ENCODE measurements around the gene MXRA7.

DNA sequence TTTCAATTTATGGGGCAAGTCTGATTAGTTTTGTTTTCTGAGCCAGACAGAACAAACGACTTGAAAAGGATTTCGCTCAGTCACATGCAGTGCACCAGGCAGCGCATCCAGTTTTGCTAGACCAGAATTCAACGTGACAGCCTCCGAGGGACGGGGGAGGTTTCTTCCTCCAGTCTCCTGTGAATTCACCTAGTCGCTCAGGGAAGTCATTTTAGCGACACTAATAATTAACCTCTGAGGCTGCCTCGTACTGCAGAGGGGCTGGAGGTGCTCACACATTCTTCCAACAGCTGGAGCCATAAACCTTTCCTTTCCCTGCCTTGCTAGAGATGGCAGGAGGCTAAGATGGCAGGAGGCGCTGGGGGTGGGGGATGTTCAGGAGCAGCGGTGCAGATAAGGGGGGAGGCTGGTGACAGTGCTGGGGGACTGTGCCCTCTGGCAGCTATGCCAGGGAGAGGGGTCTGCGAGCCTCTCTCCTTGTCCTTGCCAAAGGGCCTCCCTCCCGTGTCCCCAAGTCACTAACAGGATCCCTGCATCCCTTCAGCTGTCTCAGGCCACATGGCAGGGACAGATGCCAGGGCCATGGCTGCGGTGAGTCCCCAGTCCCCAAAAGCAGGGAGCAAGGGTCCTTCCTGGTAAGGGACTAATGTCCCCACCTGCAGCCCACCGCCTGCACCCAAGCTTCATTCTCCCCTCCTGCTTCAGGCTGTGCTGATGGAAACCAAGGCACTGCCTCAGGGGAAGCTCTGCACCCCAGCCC, 24.0 kb downstream of the MXRA7 start:
- no peak for TF ChIP-seq FOXA1 (IDR thresholded peaks at IDR 0.05)
- TF ChIP-seq, protein P1, sequence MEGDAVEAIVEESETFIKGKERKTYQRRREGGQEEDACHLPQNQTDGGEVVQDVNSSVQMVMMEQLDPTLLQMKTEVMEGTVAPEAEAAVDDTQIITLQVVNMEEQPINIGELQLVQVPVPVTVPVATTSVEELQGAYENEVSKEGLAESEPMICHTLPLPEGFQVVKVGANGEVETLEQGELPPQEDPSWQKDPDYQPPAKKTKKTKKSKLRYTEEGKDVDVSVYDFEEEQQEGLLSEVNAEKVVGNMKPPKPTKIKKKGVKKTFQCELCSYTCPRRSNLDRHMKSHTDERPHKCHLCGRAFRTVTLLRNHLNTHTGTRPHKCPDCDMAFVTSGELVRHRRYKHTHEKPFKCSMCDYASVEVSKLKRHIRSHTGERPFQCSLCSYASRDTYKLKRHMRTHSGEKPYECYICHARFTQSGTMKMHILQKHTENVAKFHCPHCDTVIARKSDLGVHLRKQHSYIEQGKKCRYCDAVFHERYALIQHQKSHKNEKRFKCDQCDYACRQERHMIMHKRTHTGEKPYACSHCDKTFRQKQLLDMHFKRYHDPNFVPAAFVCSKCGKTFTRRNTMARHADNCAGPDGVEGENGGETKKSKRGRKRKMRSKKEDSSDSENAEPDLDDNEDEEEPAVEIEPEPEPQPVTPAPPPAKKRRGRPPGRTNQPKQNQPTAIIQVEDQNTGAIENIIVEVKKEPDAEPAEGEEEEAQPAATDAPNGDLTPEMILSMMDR (IDR thresholded peaks at IDR 0.05; ENCODE audit: low read depth, low read length, missing input control): no peak
- TF ChIP-seq MAX (IDR thresholded peaks at IDR 0.05): no peak
- TF ChIP-seq TAF1 (conservative IDR thresholded peaks at IDR 0.05): no peak
- TF ChIP-seq REST (IDR thresholded peaks at IDR 0.05): no peak
- TF ChIP-seq EGR1 (IDR thresholded peaks at IDR 0.05; ENCODE audit: low read depth in 2 of 2): no peak
- TF ChIP-seq YY1 (IDR thresholded peaks at IDR 0.05): no peak
- TF ChIP-seq, protein P2, sequence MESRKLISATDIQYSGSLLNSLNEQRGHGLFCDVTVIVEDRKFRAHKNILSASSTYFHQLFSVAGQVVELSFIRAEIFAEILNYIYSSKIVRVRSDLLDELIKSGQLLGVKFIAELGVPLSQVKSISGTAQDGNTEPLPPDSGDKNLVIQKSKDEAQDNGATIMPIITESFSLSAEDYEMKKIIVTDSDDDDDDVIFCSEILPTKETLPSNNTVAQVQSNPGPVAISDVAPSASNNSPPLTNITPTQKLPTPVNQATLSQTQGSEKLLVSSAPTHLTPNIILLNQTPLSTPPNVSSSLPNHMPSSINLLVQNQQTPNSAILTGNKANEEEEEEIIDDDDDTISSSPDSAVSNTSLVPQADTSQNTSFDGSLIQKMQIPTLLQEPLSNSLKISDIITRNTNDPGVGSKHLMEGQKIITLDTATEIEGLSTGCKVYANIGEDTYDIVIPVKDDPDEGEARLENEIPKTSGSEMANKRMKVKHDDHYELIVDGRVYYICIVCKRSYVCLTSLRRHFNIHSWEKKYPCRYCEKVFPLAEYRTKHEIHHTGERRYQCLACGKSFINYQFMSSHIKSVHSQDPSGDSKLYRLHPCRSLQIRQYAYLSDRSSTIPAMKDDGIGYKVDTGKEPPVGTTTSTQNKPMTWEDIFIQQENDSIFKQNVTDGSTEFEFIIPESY (IDR thresholded peaks at IDR 0.05): no peak
- TF ChIP-seq RXRA (IDR thresholded peaks at IDR 0.05): no peak
- TF ChIP-seq RAD21 (IDR thresholded peaks at IDR 0.05): no peak

Measured in liver (tissue), 3 donors.